NT2/D1 (cell line): ENCODE data around the gene HYDIN.
A peak's percentile ranks its signal among the peaks of the same experiment; 100 is the strongest.

Experiments used
- DNase-seq: peaks from one replicate; pipeline ENCODE4 v3.0.0-alpha.2; 2011; ENCODE audit warnings: low read depth, low spot score
- H3K27me3 ChIP-seq: 2 replicates; pipeline ENCODE4 v1.6.0; 2011; ENCODE audit warnings: mild to moderate bottlenecking; ENCODE audit not compliant: insufficient read length, insufficient read depth
- H3K36me3 ChIP-seq: 2 replicates; pipeline ENCODE4 v1.6.1; 2011; ENCODE audit warnings: mild to moderate bottlenecking, low read length, mixed read lengths; ENCODE audit not compliant: insufficient read depth, insufficient read length
- H3K4me1 ChIP-seq: 2 replicates; pipeline ENCODE4 v1.5.1; 2011; ENCODE audit not compliant: insufficient read depth, insufficient read length
- H3K4me3 ChIP-seq: 2 replicates; pipeline ENCODE4 v1.5.1; 2011; ENCODE audit warnings: low read depth; ENCODE audit not compliant: insufficient read length
- H3K9ac ChIP-seq: 2 replicates; pipeline ENCODE4 v1.6.0; 2011; ENCODE audit warnings: low read depth; ENCODE audit not compliant: insufficient read length
- H3K9me3 ChIP-seq: 2 replicates; pipeline ENCODE4 v1.5.1; 2011; ENCODE audit warnings: mild to moderate bottlenecking, low read length; ENCODE audit not compliant: insufficient read depth
- SUZ12 ChIP-seq: IDR thresholded peaks from 2 replicates; pipeline ENCODE4 v1.6.1; 2011; ENCODE audit not compliant: insufficient read length, insufficient read depth; ENCODE audit errors: extremely low read depth
- YY1 ChIP-seq: IDR thresholded peaks from 2 replicates; pipeline ENCODE4 v1.6.1; 2011; ENCODE audit not compliant: insufficient read length, insufficient read depth
- ZNF274 ChIP-seq: IDR thresholded peaks from 2 replicates; pipeline ENCODE4 v1.6.1; 2011; ENCODE audit warnings: mild to moderate bottlenecking, low read depth, low read length

Gene HYDIN

GRCh38 chr16:70760221-70760620 lies 470.3 kb downstream of the HYDIN start:
- peaks cover 20% of the 10 kb centered on the region for H3K4me1 ChIP-seq
- no peak overlapping the region for H3K4me3 ChIP-seq
- peak overlapping the region; percentile 37 for H3K9ac ChIP-seq
- TF ChIP-seq ZNF274 (no peak), YY1 (no peak), SUZ12 (no peak)
- DNase-seq = no peak
- no peaks in the 10 kb centered on the region for H3K27me3 ChIP-seq
- H3K36me3 ChIP-seq = peaks cover 63% of the 10 kb centered on the region
- H3K9me3 ChIP-seq = no peaks in the 10 kb centered on the region

GRCh38 chr16:70759666-70760065 lies 470.9 kb downstream of the HYDIN start:
- TF ChIP-seq SUZ12 (no peak), YY1 (no peak), ZNF274 (no peak)
- Histone ChIP-seq H3K27me3 (no peaks in the 10 kb centered on the region), H3K4me1 (peaks cover 14% of the 10 kb centered on the region), H3K9ac (no peak overlapping the region), H3K4me3 (no peak overlapping the region), H3K36me3 (peaks cover 59% of the 10 kb centered on the region), H3K9me3 (no peaks in the 10 kb centered on the region)
- no peak for DNase-seq

GRCh38 chr16:70758786-70759185 lies 471.7 kb downstream of the HYDIN start:
- TF ChIP-seq YY1 (no peak), ZNF274 (no peak), SUZ12 (no peak)
- Histone ChIP-seq H3K4me3 (no peak overlapping the region), H3K9me3 (no peaks in the 10 kb centered on the region), H3K27me3 (no peaks in the 10 kb centered on the region), H3K9ac (no peak overlapping the region), H3K4me1 (peaks cover 13% of the 10 kb centered on the region), H3K36me3 (peaks cover 62% of the 10 kb centered on the region)
- DNase-seq = no peak
